ENCODE data around the gene COL23A1. TPM values are rescaled to one million over a fixed set of nuclear protein-coding genes. Genes with fewer than 3 reads are reported as not detected.

Gene COL23A1
- total and polyA plus RNA-seq, 2 of the 8 experiments (the other 6 are each of a cell fraction or from before 2014, with no cell fraction given): 3.1 to 4.7 TPM

- no peak for FAIRE-seq
- H3K36me3 ChIP-seq (ENCODE audit: control insufficient read depth in 2 of 4, insufficient read depth in 4 of 4, low read length in 3 of 4): no peaks in the 10 kb centered on the region
- no peak overlapping the region for H3K4me2 ChIP-seq (ENCODE audit: insufficient read depth in 1 of 2, low read depth in 2 of 2, low read length in 2 of 2)
- H3K27me3 ChIP-seq (replicated peaks in 1 of 4; ENCODE audit: control insufficient read depth in 3 of 4, extremely low read depth in 1 of 4, insufficient read depth in 3 of 4, low read length in 3 of 4): peaks cover 0 to 5% (median 2%) of the 10 kb centered on the region in 4 experiments; a peak in 4 of 7 replicates
- DNase-seq (ENCODE audit: low read depth in 1 of 2, low spot score in 2 of 2): no peak
- no peaks in the 10 kb centered on the region for H3K79me2 ChIP-seq (ENCODE audit: control insufficient read depth in 1 of 2, insufficient read depth in 2 of 2, low read length in 2 of 2)
- peaks cover 2 to 3% of the 10 kb centered on the region in 2 experiments; a peak in 2 of 4 replicates for H3K9me3 ChIP-seq (ENCODE audit: insufficient read depth in 2 of 2, low read depth in 1 of 2, low read length in 1 of 2)
- no peak overlapping the region for H4K8ac ChIP-seq (ENCODE audit: extremely low read depth, insufficient read depth, low read length)
- no peak overlapping the region for H3K56ac ChIP-seq (replicated peaks; ENCODE audit: insufficient read length, low read depth, low read length)
- H2AFZ ChIP-seq (ENCODE audit: low read length): no peak overlapping the region
- no peak overlapping the region for H2AK5ac ChIP-seq (ENCODE audit: low read depth, low read length)
- no peak overlapping the region for H3K9ac ChIP-seq (replicated peaks in 1 of 4; ENCODE audit: extremely low read depth in 1 of 4, low read depth in 3 of 4, low read length in 3 of 4)
- no peak overlapping the region for H3K23ac ChIP-seq (ENCODE audit: insufficient read length)
- no peaks in the 10 kb centered on the region for H3K79me1 ChIP-seq (ENCODE audit: low read depth, low read length)
- no peak overlapping the region for H3K18ac ChIP-seq (ENCODE audit: extremely low read depth, low read length)
- no peak overlapping the region for H2BK15ac ChIP-seq (ENCODE audit: low read length)
- no peak overlapping the region for H3K4ac ChIP-seq (replicated peaks; ENCODE audit: insufficient read length, low read depth, low read length)
- no peak overlapping the region for H3K4me3 ChIP-seq (ENCODE audit: extremely low read depth in 1 of 4, insufficient read depth in 2 of 4, low read depth in 3 of 4, low read length in 4 of 4)
- H2BK120ac ChIP-seq (replicated peaks; ENCODE audit: low read depth, low read length): no peak overlapping the region
- H2BK12ac ChIP-seq (ENCODE audit: low read depth, low read length): no peak overlapping the region
- no peak overlapping the region for H3K27ac ChIP-seq (ENCODE audit: low read depth, low read length)
- WGBS, 2 experiments (ENCODE audit: extremely low coverage in 1 of 2, insufficient coverage in 1 of 2, insufficient read length in 1 of 2, insufficient replicate concordance in 2 of 2, low coverage in 1 of 2, low lambda C conversion rate in 2 of 2, missing lambda C conversion rate in 1 of 2): 85% methylated on average over 3 of the region's 3 CpGs; no CpG with 5 or more reads in 1 of the 2 experiments
- H4K91ac ChIP-seq (replicated peaks; ENCODE audit: insufficient read length, low read length): no peak overlapping the region
- H3K4me1 ChIP-seq (replicated peaks in 1 of 4; ENCODE audit: control insufficient read depth in 3 of 4, insufficient read depth in 4 of 4, low read length in 3 of 4): peaks cover 0 to 11% (median 4%) of the 10 kb centered on the region in 4 experiments; a peak in 3 of 7 replicates
- H2BK20ac ChIP-seq (ENCODE audit: low read length): no peak overlapping the region
- ChIA-PET POLR2A (ENCODE audit: partially characterized antibody) (no interaction called here), CTCF (ENCODE audit: partially characterized antibody) (interaction anchor here (1.2 to 2.0 kb wide), 2 partner anchors 120 to 302 kb away, joined by 3 to 7 read pairs; no protein-coding TSS in a partner anchor)
- no peak overlapping the region for H2BK5ac ChIP-seq (ENCODE audit: low read depth, low read length)
- no peak overlapping the region for H4K5ac ChIP-seq (ENCODE audit: insufficient read length, low read depth, low read length)
- H3K23me2 ChIP-seq (ENCODE audit: low read depth, low read length): peaks cover 5% of the 10 kb centered on the region; the same call in 1 of the 2 replicates
- H4K20me1 ChIP-seq (replicated peaks in 1 of 2; ENCODE audit: control insufficient read depth in 1 of 2, insufficient read depth in 2 of 2, low read length in 2 of 2): peaks cover 0 to 7% of the 10 kb centered on the region in 2 experiments
- no peak overlapping the region for H3K14ac ChIP-seq (ENCODE audit: insufficient read length)
- TF ChIP-seq BCL11A (IDR thresholded peaks at IDR 0.05; ENCODE audit: low read depth in 2 of 2, low read length in 2 of 2) (no peak), HDAC2 (IDR thresholded peaks at IDR 0.05; ENCODE audit: borderline replicate concordance in 1 of 2, low read depth in 2 of 2, low read length in 2 of 2) (no peak), NANOG (IDR thresholded peaks at IDR 0.05; ENCODE audit: insufficient read depth, low read depth, low read length, poor library complexity, severe bottlenecking) (no peak), TEAD4 (IDR thresholded peaks at IDR 0.05; ENCODE audit: low read depth, low read length) (no peak), CHD2 (IDR thresholded peaks at IDR 0.05; ENCODE audit: low read length) (no peak), POLR2A (IDR thresholded peaks at IDR 0.05; ENCODE audit: control extremely low read depth in 1 of 2, low read depth in 2 of 2, low read length in 2 of 2) (no peak), SP2 (IDR thresholded peaks at IDR 0.05; ENCODE audit: low read length) (no peak), RFX5 (IDR thresholded peaks at IDR 0.05; ENCODE audit: borderline replicate concordance, low read depth, low read length) (no peak), SIX5 (IDR thresholded peaks at IDR 0.05; ENCODE audit: low read depth, low read length) (no peak), EGR1 (IDR thresholded peaks at IDR 0.05; ENCODE audit: borderline replicate concordance, low read depth, low read length) (no peak), POU5F1 (IDR thresholded peaks at IDR 0.05; ENCODE audit: low read depth, low read length) (no peak), ZNF274 (IDR thresholded peaks at IDR 0.05; ENCODE audit: borderline replicate concordance, extremely low read depth, low read length) (no peak), ATF2 (IDR thresholded peaks at IDR 0.05; ENCODE audit: low read length) (no peak)
Measured at GRCh38 chr5:178581621-178582020, 8.6 kb downstream of the COL23A1 start.

All from H1 (cell line).